GM19372 (cell line): ENCODE data around the gene ZIK1.

Experiments
- ATAC-seq: cut with Tn5 transposase; IDR thresholded peaks from one replicate; pipeline ENCODE4 v1.9.1; 2021; ENCODE audit warnings: mild to moderate bottlenecking, low read depth, moderate library complexity; ENCODE audit not compliant: unreplicated experiment

The ZIK1 gene

GRCh38 chr19:57583521-57584416, at the start of gene ZIK1:
Gene ZIK1, plus strand, starts transcription at chr19:57584145. Its CDS starts 212 bp downstream, at chr19:57584357.
- ATAC-seq, result peak; percentile 80

GRCh38 chr19:57537953-57538547, 45.9 kb upstream of the ZIK1 start:
- no peak for ATAC-seq

- ATAC-seq, result no peak
These were observed 37.4 kb upstream of the ZIK1 start for GRCh38 chr19:57546513-57546912.

GRCh38 chr19:57552432-57552831, 31.5 kb upstream of the ZIK1 start:
- ATAC-seq, result no peak

DNA sequence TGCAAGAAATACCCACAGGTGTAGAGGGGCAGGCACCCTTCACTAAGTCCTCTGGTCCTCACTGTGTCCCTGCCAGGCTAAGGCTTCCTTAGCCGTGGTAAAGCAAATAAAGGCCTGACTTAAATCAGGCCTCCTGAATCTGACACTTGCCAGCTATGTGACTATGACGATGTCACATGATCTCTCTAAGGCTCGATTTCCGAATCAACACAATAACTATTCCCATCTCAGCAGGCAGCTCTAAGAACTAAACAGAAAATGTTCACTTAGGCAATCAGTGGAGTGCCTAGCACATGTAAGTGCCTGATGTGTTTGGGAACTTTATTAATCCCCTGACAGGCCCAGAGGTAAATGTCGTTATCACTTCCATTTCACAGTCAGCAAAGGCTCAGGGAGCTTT, 26.3 kb upstream of the ZIK1 start:
- ATAC-seq, result no peak

DNA sequence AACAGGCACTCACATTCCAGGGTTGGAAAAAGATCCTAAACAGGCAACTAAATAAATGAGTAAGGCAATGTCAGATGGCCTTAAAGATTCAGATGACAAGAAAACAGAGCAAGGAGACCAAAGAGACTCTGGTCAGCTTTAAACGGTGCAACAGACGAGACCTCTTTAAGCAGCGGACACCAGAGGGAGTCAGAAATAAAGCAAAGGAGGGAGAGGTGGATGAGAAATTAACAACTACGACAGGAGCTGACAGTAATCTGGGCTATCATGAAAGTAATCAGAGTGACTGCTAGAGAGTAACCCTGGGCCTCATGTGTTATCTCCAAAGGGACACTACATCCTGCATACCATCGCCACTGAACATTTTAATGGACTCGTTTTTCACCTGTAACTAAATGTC, 25.4 kb upstream of the ZIK1 start:
- no peak for ATAC-seq

DNA sequence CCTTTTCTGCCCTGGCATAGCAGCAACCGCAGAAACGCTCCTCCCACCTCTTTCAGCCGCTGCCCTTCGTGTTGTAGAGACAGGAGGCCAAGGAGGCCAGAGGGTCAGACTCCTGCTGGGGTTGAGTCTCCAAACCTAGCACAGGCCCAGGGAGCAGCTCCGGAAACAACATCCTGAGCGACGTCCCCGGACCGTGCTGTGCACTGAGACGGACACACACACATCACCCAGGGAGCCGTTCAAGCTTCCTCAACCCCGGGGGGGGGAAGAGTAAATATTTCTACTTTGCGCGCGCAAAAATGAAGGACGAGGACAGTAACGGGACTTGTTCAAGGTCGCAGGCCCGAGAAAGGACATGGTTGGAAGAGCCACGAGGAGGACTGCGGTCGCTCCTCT, 24.9 kb upstream of the ZIK1 start:
- peak; percentile 18 for ATAC-seq

DNA sequence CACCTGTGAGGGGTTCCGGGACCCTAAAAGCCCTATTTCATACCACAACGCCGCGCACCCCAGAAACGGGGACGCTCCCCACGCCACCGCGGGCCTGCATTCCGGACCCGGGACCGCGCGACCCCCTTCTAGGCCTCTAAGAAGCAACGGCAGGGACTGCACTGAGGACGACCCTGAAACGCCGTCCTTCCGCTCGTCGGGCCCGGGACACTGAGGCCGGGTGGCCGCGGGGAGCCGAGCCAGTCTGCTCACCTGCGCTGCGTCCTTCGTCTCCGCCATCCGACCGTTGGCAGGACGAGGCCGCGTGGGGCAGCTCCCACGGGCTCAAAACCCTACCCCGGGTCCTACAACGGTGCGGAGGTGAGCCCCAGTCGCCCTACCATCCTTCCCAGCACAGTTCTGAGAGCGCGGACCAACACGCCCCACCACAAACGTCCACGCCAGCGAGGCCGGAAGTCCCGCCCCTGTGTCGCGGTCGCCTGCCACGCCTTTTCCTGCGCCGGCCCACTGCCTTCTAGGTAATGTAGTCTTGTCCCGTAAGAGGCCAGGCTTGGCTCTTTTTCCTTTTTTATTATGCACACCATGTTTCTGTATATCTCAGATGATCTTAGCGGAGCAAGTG, 24.4 kb upstream of the ZIK1 start, which contains the start of gene ZNF550:
TSS of gene ZNF550 (minus strand) at position 460 of the 622 bp plus-strand sequence. CDS start at position 279, 181 bp downstream.
- ATAC-seq, result peak; percentile 96

DNA sequence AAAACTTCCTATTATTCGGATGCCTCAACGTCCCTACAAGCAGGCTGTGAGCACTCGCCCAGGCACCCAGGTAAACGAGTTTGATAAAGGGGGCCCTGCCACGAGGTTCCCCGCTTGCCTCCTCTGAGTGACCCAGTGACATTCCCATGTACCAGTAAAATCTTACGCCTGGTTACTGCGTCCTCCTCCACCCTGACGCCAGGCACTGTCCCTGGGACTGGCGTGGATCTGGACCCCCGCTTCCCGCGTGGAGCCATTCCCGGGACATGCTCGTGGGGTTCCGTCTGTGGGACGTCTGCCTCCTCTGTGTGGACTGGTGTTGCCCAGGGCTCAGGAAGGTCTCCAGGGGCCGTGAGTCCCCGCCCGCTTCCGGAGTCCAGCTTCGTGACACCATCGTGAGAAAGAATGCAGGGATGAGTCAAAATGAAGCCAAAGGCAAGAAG, 23.9 kb upstream of the ZIK1 start:
- no peak for ATAC-seq

DNA sequence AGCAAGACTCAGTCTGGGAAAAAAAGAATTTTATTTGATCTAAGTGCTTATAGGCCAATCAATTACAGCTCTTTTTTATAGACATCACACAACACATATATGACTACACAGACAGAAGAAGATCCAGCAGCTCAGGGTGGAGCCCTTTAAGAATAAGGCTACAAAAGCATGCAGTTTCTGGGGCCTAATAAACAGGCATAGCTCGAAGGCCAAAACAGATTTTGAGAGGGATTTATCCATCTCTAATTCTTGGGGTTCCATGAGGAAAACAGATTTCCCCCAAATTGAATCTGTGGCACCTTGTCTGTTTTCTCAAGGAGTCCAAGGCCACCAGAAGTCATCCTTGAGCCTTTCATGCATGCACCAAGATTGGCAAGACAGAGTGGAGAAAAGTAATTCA, 20.4 kb upstream of the ZIK1 start:
- ATAC-seq, result no peak

- ATAC-seq, result no peak
These were observed 17.3 kb upstream of the ZIK1 start for GRCh38 chr19:57566396-57567265.

GRCh38 chr19:57570707-57571106, 13.2 kb upstream of the ZIK1 start:
- no peak for ATAC-seq

- ATAC-seq, result no peak
These were observed 11.5 kb upstream of the ZIK1 start for GRCh38 chr19:57572415-57572947.

DNA sequence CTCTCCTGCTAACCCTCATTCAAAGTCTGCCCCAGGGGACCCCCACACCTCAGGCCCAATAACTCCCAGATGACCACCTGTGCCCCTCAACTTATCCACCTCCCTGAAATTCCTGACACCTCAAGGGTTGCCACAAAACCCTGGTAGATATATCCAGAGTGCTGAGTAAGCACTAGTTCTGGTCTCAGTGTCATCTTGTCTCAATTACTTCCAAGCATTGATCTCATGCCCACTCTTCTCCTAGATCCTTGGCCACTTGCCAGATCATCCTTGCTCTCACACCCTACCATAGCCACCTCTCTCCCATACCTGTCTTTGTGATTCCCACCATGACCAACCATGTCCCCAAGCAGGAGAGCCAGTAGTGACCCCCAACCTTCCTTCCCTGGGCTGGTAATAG, 7.3 kb upstream of the ZIK1 start:
- ATAC-seq, result no peak

DNA sequence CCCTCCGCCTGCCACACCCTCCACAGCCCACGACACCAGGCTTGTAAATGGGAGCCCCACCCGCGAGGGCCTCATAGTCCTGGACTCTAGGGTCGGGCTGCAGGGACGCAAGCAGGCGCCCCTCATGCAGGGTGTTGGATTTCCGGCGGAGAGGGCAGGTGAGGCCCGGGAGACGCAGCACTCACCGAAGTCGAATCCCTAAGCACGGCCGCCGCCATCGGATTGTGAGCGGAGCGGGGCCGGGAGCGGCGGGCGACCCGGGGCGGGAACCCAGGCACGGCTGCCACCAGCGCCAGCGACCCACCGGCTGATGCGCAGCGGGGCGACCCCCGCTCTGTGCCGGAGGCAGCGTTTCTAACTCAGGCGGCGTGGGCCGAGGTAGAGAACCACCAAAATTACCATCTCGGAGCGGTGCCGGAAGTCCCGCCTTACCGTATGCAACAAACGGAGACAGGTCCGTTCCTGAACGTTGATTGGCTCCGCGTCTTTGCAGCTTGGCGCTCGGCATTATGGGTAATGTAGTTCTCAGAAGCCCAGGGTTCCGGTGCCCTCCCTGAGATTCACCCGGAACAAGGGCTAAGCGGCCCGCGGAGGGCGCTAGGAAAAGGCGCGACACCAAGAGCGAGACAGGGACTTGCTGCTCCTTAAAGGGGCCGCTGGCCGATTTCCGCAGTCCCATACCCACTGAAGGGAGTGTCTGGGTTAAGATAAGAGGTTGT, 5.3 kb upstream of the ZIK1 start, which contains the start of gene ZNF416:
TSS of gene ZNF416 (minus strand) at position 425 of the 719 bp plus-strand sequence. CDS start at position 218, 207 bp downstream.
- ATAC-seq, result peak; percentile 94

GRCh38 chr19:57583104-57583520, 833 bp upstream of the ZIK1 start:
- no peak for ATAC-seq

- no peak for ATAC-seq
These were observed 3.6 kb downstream of the ZIK1 start for GRCh38 chr19:57587529-57587928.

- no peak for ATAC-seq
These were observed 15.4 kb downstream of the ZIK1 start for GRCh38 chr19:57599377-57599760.

GRCh38 chr19:57599761-57600383, 15.9 kb downstream of the ZIK1 start, which contains the start of gene ZNF530:
Gene ZNF530, plus strand, starts transcription at chr19:57599885. Its CDS starts 4,461 bp downstream, at chr19:57604346.
- ATAC-seq, result peak; percentile 97
